Measurements from ENCODE around the gene FBXW2. TPM values are rescaled to one million over a fixed set of nuclear protein-coding genes. Genes with fewer than 3 reads are reported as not detected.

FBXW2 gene
- polyA plus RNA-seq, 3 donors from 2014 or later: 34.0 to 60.4 (median 51.0) TPM

GRCh38 chr9:120733190-120733589 is 60.0 kb downstream of the FBXW2 start:
- Mint-ChIP-seq H3K36me3 (no peaks in the 10 kb centered on the region), H3K9me3 (no peaks in the 10 kb centered on the region), H3K4me1 (no peaks in the 10 kb centered on the region), H3K27ac (no peak overlapping the region), H3K27me3 (ENCODE audit: low read depth in 3 of 3) (peaks cover 0 to 2% (median 1%) of the 10 kb centered on the region in 3 donors), H3K4me3 (no peak overlapping the region)
- no peak for DNase-seq

- Mint-ChIP-seq H3K4me3 (no peak overlapping the region), H3K36me3 (no peaks in the 10 kb centered on the region), H3K9me3 (no peaks in the 10 kb centered on the region), H3K27ac (no peak overlapping the region), H3K4me1 (no peaks in the 10 kb centered on the region), H3K27me3 (ENCODE audit: low read depth in 3 of 3) (peaks cover 0 to 2% (median 1%) of the 10 kb centered on the region in 3 donors)
- no peak for DNase-seq
Observed at GRCh38 chr9:120730654-120731514, 62.3 kb downstream of the FBXW2 start.

DNA sequence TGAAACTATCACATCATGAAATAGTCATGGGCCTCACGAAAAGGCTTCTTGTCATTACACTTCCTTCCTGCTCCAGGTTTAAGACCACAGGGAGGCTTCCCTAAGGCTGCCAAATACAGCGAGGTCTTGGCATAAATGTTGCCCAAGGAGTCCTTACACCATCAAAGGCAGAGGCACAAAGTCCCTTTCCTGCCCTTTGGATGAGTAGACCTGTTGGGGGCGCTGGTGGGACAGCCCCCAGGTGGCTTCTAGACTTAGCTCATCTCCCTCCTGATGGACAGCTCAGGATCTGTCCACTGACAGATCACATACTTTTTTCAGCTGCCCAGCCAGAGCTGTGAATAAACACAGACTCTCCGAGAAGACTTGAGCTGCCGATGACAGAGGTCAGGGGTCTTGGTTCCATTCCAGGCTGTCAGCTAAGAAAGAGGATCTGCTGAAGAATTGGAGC is 63.4 kb downstream of the FBXW2 start:
- no peaks in the 10 kb centered on the region for H3K4me1 Mint-ChIP-seq
- no peak overlapping the region for H3K27ac Mint-ChIP-seq
- no peak overlapping the region for H3K4me3 Mint-ChIP-seq
- DNase-seq: no peak
- H3K36me3 Mint-ChIP-seq: no peaks in the 10 kb centered on the region
- H3K27me3 Mint-ChIP-seq (ENCODE audit: low read depth in 3 of 3): peaks cover 0 to 2% (median 1%) of the 10 kb centered on the region in 3 donors
- no peaks in the 10 kb centered on the region for H3K9me3 Mint-ChIP-seq

GRCh38 chr9:120726484-120726883 is 66.7 kb downstream of the FBXW2 start:
- no peak overlapping the region for H3K27ac Mint-ChIP-seq
- H3K9me3 Mint-ChIP-seq: no peaks in the 10 kb centered on the region
- H3K36me3 Mint-ChIP-seq: no peaks in the 10 kb centered on the region
- H3K27me3 Mint-ChIP-seq (ENCODE audit: low read depth in 3 of 3): peaks cover 0 to 2% (median 0%) of the 10 kb centered on the region in 3 donors
- no peaks in the 10 kb centered on the region for H3K4me1 Mint-ChIP-seq
- DNase-seq: no peak
- no peak overlapping the region for H3K4me3 Mint-ChIP-seq

DNA sequence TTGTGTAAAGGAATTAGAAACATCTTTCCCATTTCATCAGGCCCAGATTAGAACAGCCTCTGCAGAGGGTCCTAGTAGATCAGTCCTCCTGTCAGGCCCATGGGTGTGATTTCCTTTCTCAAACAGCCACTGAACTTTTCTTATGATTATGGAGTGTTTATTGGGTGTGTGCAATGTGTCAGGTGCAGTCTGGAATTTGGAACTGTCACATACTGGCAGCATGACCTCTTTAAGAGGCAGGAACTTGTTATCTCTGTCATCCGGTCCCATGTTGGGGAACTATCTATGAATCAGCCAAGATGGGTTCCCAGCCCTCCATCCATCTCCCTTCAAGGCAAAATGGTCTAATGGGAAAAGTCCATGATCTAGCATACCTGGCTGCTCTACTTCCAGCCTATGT is 67.3 kb downstream of the FBXW2 start:
- no peak for DNase-seq
- H3K9me3 Mint-ChIP-seq: no peaks in the 10 kb centered on the region

GRCh38 chr9:120724757-120725400 is 68.3 kb downstream of the FBXW2 start:
- no peaks in the 10 kb centered on the region for H3K36me3 Mint-ChIP-seq
- H3K9me3 Mint-ChIP-seq: no peaks in the 10 kb centered on the region

More for the DNA sequence above, 67.3 kb downstream of the FBXW2 start:
- no peaks in the 10 kb centered on the region for H3K4me1 Mint-ChIP-seq
- no peak overlapping the region for H3K4me3 Mint-ChIP-seq
- H3K27me3 Mint-ChIP-seq (ENCODE audit: low read depth in 3 of 3): no peaks in the 10 kb centered on the region
- H3K27ac Mint-ChIP-seq: no peak overlapping the region
- H3K36me3 Mint-ChIP-seq: no peaks in the 10 kb centered on the region

GRCh38 chr9:120723565-120723964 is 69.7 kb downstream of the FBXW2 start:
- no peaks in the 10 kb centered on the region for H3K36me3 Mint-ChIP-seq
- no peak for DNase-seq
- H3K4me3 Mint-ChIP-seq: no peak overlapping the region
- no peaks in the 10 kb centered on the region for H3K4me1 Mint-ChIP-seq
- H3K27me3 Mint-ChIP-seq (ENCODE audit: low read depth in 3 of 3): no peaks in the 10 kb centered on the region
- no peaks in the 10 kb centered on the region for H3K9me3 Mint-ChIP-seq
- H3K27ac Mint-ChIP-seq: no peak overlapping the region

More at GRCh38 chr9:120724757-120725400, 68.3 kb downstream of the FBXW2 start:
- no peaks in the 10 kb centered on the region for H3K4me1 Mint-ChIP-seq
- no peak overlapping the region for H3K27ac Mint-ChIP-seq
- no peak overlapping the region for H3K4me3 Mint-ChIP-seq
- no peak for DNase-seq
- no peaks in the 10 kb centered on the region for H3K27me3 Mint-ChIP-seq (ENCODE audit: low read depth in 3 of 3)

GRCh38 chr9:120720404-120720803 is 72.8 kb downstream of the FBXW2 start:
- H3K4me1 Mint-ChIP-seq: peaks cover 0 to 1% of the 10 kb centered on the region in 2 donors
- DNase-seq: no peak
- no peaks in the 10 kb centered on the region for H3K36me3 Mint-ChIP-seq
- no peaks in the 10 kb centered on the region for H3K9me3 Mint-ChIP-seq
- no peak overlapping the region for H3K4me3 Mint-ChIP-seq
- H3K27me3 Mint-ChIP-seq (ENCODE audit: low read depth in 3 of 3): peaks cover 0 to 2% (median 0%) of the 10 kb centered on the region in 3 donors
- no peak overlapping the region for H3K27ac Mint-ChIP-seq

- DNase-seq: no peak
- H3K4me1 Mint-ChIP-seq: peaks cover 7% of the 10 kb centered on the region in 2 donors
- peaks cover 0 to 2% (median 0%) of the 10 kb centered on the region in 3 donors for H3K27me3 Mint-ChIP-seq (ENCODE audit: low read depth in 3 of 3)
- no peak overlapping the region for H3K4me3 Mint-ChIP-seq
- H3K27ac Mint-ChIP-seq: no peak overlapping the region
- H3K36me3 Mint-ChIP-seq: no peaks in the 10 kb centered on the region
- no peaks in the 10 kb centered on the region for H3K9me3 Mint-ChIP-seq
Observed at GRCh38 chr9:120718316-120718715, 74.9 kb downstream of the FBXW2 start.

- H3K27ac Mint-ChIP-seq: no peak overlapping the region
- DNase-seq: no peak
- no peaks in the 10 kb centered on the region for H3K36me3 Mint-ChIP-seq
- H3K4me1 Mint-ChIP-seq: peaks cover 18 to 19% of the 10 kb centered on the region in 2 donors
- H3K4me3 Mint-ChIP-seq: no peak overlapping the region
- no peaks in the 10 kb centered on the region for H3K9me3 Mint-ChIP-seq
- peaks cover 0 to 2% (median 0%) of the 10 kb centered on the region in 3 donors for H3K27me3 Mint-ChIP-seq (ENCODE audit: low read depth in 3 of 3)
Observed at GRCh38 chr9:120717176-120717575, 76.0 kb downstream of the FBXW2 start.

GRCh38 chr9:120716483-120716882 is 76.7 kb downstream of the FBXW2 start:
- peak overlapping the region in 1 of 6 donors; percentile 32 for H3K27ac Mint-ChIP-seq
- peaks cover 0 to 2% (median 0%) of the 10 kb centered on the region in 3 donors for H3K27me3 Mint-ChIP-seq (ENCODE audit: low read depth in 3 of 3)
- H3K36me3 Mint-ChIP-seq: no peaks in the 10 kb centered on the region
- peaks cover 25 to 26% of the 10 kb centered on the region in 2 donors for H3K4me1 Mint-ChIP-seq
- no peak for DNase-seq
- H3K4me3 Mint-ChIP-seq: peak overlapping the region in 3 of 5 donors; percentile 60 to 91 (median 85)
- H3K9me3 Mint-ChIP-seq: no peaks in the 10 kb centered on the region

- H3K4me1 Mint-ChIP-seq: peaks cover 36% of the 10 kb centered on the region in 2 donors
- peak overlapping the region; percentile 19 to 94 (median 87) for H3K4me3 Mint-ChIP-seq
- no peak for DNase-seq
- H3K27ac Mint-ChIP-seq: peak overlapping the region in 1 of 6 donors; percentile 46
- no peaks in the 10 kb centered on the region for H3K9me3 Mint-ChIP-seq
- H3K27me3 Mint-ChIP-seq (ENCODE audit: low read depth in 3 of 3): peaks cover 0 to 2% (median 2%) of the 10 kb centered on the region in 3 donors
- no peaks in the 10 kb centered on the region for H3K36me3 Mint-ChIP-seq
Observed at GRCh38 chr9:120715389-120715924, 77.8 kb downstream of the FBXW2 start.

DNA sequence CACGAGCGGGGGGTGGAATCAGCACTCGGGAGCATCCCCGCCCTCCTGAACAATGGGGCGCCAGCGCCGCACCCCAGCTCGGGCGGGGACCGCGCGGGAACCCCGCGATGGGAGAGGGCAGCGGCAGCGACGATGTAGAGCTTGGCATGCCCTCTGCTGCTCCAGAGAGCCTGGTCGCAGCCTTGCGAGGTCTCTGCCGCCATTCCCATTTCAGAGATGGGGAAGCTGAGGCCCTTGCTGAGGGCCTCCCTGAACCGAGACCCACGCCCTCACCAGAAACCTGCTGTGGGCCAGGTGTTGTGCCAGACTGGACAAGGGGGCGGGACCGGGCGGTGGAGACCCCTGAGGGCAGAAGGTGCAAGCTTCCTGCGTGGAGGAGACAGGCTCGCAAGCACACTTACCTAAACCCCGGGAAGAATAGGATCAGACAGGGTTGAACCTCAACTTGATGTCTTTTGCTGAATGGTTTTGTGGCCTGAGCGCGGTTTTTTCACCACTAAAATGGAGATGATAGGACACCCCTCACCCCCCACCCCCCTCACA is 78.3 kb downstream of the FBXW2 start:
- Mint-ChIP-seq H3K9me3 (no peaks in the 10 kb centered on the region), H3K27ac (peak overlapping the region; percentile 14 to 92 (median 75)), H3K36me3 (no peaks in the 10 kb centered on the region), H3K4me3 (peak overlapping the region; percentile 82 to 94 (median 87)), H3K4me1 (peaks cover 41% of the 10 kb centered on the region in 2 donors), H3K27me3 (ENCODE audit: low read depth in 3 of 3) (peaks cover 4 to 7% (median 5%) of the 10 kb centered on the region in 3 donors)
- no peak for DNase-seq

Measured in immature natural killer cell (primary cell).